ENCODE data around the gene C2CD2.
"Not testable (repeated sequence)": the region's sequence is repeated elsewhere in the genome, so short reads cannot be mapped to it uniquely, and the experiment has no call there.

Gene C2CD2

GRCh38 chr21:41961753-41962152, 7.9 kb upstream of the C2CD2 start:
- Histone ChIP-seq H2AFZ (ENCODE audit: low read length) (peak overlapping the region; percentile 73), H3K4me1 (ENCODE audit: insufficient read depth, low read length, poor library complexity, severe bottlenecking) (peaks cover 39% of the 10 kb centered on the region), H3K36me3 (ENCODE audit: insufficient read depth, low read length) (no peaks in the 10 kb centered on the region), H3K9me3 (ENCODE audit: insufficient read depth, low read depth, low read length) (no peaks in the 10 kb centered on the region), H4K20me1 (ENCODE audit: insufficient read depth, low read length, poor library complexity, severe bottlenecking) (no peaks in the 10 kb centered on the region), H3K79me2 (ENCODE audit: insufficient read depth, low read length) (no peaks in the 10 kb centered on the region), H3K9ac (ENCODE audit: low read depth, low read length, poor library complexity, severe bottlenecking) (peak overlapping the region; percentile 64), H3F3A (ENCODE audit: low read depth) (peaks cover 10% of the 10 kb centered on the region; the same call in 1 of the 2 replicates), H3K9me2 (replicated peaks; ENCODE audit: low read depth, low read length) (no peaks in the 10 kb centered on the region), H3K4me2 (ENCODE audit: low read depth, low read length, poor library complexity, severe bottlenecking) (peak overlapping the region; percentile 53), H3K27me3 (ENCODE audit: insufficient read depth, low read length, poor library complexity, severe bottlenecking) (no peaks in the 10 kb centered on the region), H3K4me3 (ENCODE audit: low read length, poor library complexity, severe bottlenecking) (peak overlapping the region; percentile 43)
- TF ChIP-seq CTCF (conservative IDR thresholded peaks at IDR 0.05; ENCODE audit: low read length) (no peak), EZH2phosphoT487 (IDR thresholded peaks at IDR 0.05; ENCODE audit: borderline replicate concordance) (no peak)

- H2AFZ ChIP-seq (ENCODE audit: low read length) = peak overlapping the region; percentile 73; the same call in 1 of the 2 replicates
- no peaks in the 10 kb centered on the region for H3K36me3 ChIP-seq (ENCODE audit: insufficient read depth, low read length)
- H3K4me1 ChIP-seq (ENCODE audit: insufficient read depth, low read length, poor library complexity, severe bottlenecking) = peaks cover 43% of the 10 kb centered on the region
- H3F3A ChIP-seq (ENCODE audit: low read depth) = peaks cover 11% of the 10 kb centered on the region; the same call in 1 of the 2 replicates
- no peaks in the 10 kb centered on the region for H3K27me3 ChIP-seq (ENCODE audit: insufficient read depth, low read length, poor library complexity, severe bottlenecking)
- peak overlapping the region; percentile 43 for H3K4me3 ChIP-seq (ENCODE audit: low read length, poor library complexity, severe bottlenecking)
- no peaks in the 10 kb centered on the region for H4K20me1 ChIP-seq (ENCODE audit: insufficient read depth, low read length, poor library complexity, severe bottlenecking)
- H3K9ac ChIP-seq (ENCODE audit: low read depth, low read length, poor library complexity, severe bottlenecking) = peak overlapping the region; percentile 64
- H3K79me2 ChIP-seq (ENCODE audit: insufficient read depth, low read length) = no peaks in the 10 kb centered on the region
- TF ChIP-seq CTCF (conservative IDR thresholded peaks at IDR 0.05; ENCODE audit: low read length) = no peak
- TF ChIP-seq EZH2phosphoT487 (IDR thresholded peaks at IDR 0.05; ENCODE audit: borderline replicate concordance) = no peak
- H3K9me3 ChIP-seq (ENCODE audit: insufficient read depth, low read depth, low read length) = no peaks in the 10 kb centered on the region
- H3K9me2 ChIP-seq (replicated peaks; ENCODE audit: low read depth, low read length) = no peaks in the 10 kb centered on the region
- H3K4me2 ChIP-seq (ENCODE audit: low read depth, low read length, poor library complexity, severe bottlenecking) = peak overlapping the region; percentile 53
Observed at GRCh38 chr21:41961282-41961701, 7.5 kb upstream of the C2CD2 start.

GRCh38 chr21:41960386-41960785, 6.6 kb upstream of the C2CD2 start:
- Histone ChIP-seq H3K79me2 (ENCODE audit: insufficient read depth, low read length) (no peaks in the 10 kb centered on the region), H3K36me3 (ENCODE audit: insufficient read depth, low read length) (no peaks in the 10 kb centered on the region), H3K9me3 (ENCODE audit: insufficient read depth, low read depth, low read length) (no peaks in the 10 kb centered on the region), H3K27me3 (ENCODE audit: insufficient read depth, low read length, poor library complexity, severe bottlenecking) (no peaks in the 10 kb centered on the region), H4K20me1 (ENCODE audit: insufficient read depth, low read length, poor library complexity, severe bottlenecking) (no peaks in the 10 kb centered on the region), H3K9ac (ENCODE audit: low read depth, low read length, poor library complexity, severe bottlenecking) (no peak overlapping the region), H3K4me1 (ENCODE audit: insufficient read depth, low read length, poor library complexity, severe bottlenecking) (peaks cover 49% of the 10 kb centered on the region), H3F3A (ENCODE audit: low read depth) (peaks cover 14% of the 10 kb centered on the region; the same call in 1 of the 2 replicates), H2AFZ (ENCODE audit: low read length) (no peak overlapping the region), H3K9me2 (replicated peaks; ENCODE audit: low read depth, low read length) (no peaks in the 10 kb centered on the region), H3K4me3 (ENCODE audit: low read length, poor library complexity, severe bottlenecking) (no peak overlapping the region), H3K4me2 (ENCODE audit: low read depth, low read length, poor library complexity, severe bottlenecking) (no peak overlapping the region)
- TF ChIP-seq CTCF (conservative IDR thresholded peaks at IDR 0.05; ENCODE audit: low read length) = no peak
- TF ChIP-seq EZH2phosphoT487 (IDR thresholded peaks at IDR 0.05; ENCODE audit: borderline replicate concordance) = no peak

GRCh38 chr21:41959697-41960096, 5.9 kb upstream of the C2CD2 start:
- H3K9me3 ChIP-seq (ENCODE audit: insufficient read depth, low read depth, low read length); H3K36me3 ChIP-seq (ENCODE audit: insufficient read depth, low read length); H3K4me3 ChIP-seq (ENCODE audit: low read length, poor library complexity, severe bottlenecking); H4K20me1 ChIP-seq (ENCODE audit: insufficient read depth, low read length, poor library complexity, severe bottlenecking); H3K9ac ChIP-seq (ENCODE audit: low read depth, low read length, poor library complexity, severe bottlenecking); H3K27me3 ChIP-seq (ENCODE audit: insufficient read depth, low read length, poor library complexity, severe bottlenecking); H3K9me2 ChIP-seq (replicated peaks; ENCODE audit: low read depth, low read length); H3K79me2 ChIP-seq (ENCODE audit: insufficient read depth, low read length); H2AFZ ChIP-seq (ENCODE audit: low read length); H3K4me2 ChIP-seq (ENCODE audit: low read depth, low read length, poor library complexity, severe bottlenecking): not testable (repeated sequence)
- peaks cover 14% of the 10 kb centered on the region; the same call in 1 of the 2 replicates for H3F3A ChIP-seq (ENCODE audit: low read depth)
- H3K4me1 ChIP-seq (ENCODE audit: insufficient read depth, low read length, poor library complexity, severe bottlenecking) = peaks cover 49% of the 10 kb centered on the region
